ENCODE data around the gene RAB39A.
"Not testable (repeated sequence)": the region's sequence is repeated elsewhere in the genome, so short reads cannot be mapped to it uniquely, and the experiment has no call there.

- TF ChIP-seq CTCF (IDR thresholded peaks at IDR 0.05); CEBPB (IDR thresholded peaks at IDR 0.05); EHMT2 (IDR thresholded peaks at IDR 0.05; ENCODE audit: low read depth); RFX5 (IDR thresholded peaks at IDR 0.05): not testable (repeated sequence)
These were observed 4.7 kb upstream of the RAB39A start for GRCh38 chr11:107923519-107923918.

Data from A549 (cell line).